Astrocyte (in vitro differentiated cells and primary cell): Measurements from ENCODE around the gene CDK5RAP2.

Experiments
- CTCF ChIP-seq: IDR thresholded peaks from 2 replicates; pipeline ENCODE4 v1.5.1; 2011; ENCODE audit warnings: low read depth, mild to moderate bottlenecking, inconsistent platforms, low read length, moderate library complexity; ENCODE audit not compliant: insufficient read depth
- EZH2 ChIP-seq: IDR thresholded peaks from 2 replicates; pipeline ENCODE4 v1.6.1; 2012; ENCODE audit warnings: mild to moderate bottlenecking, low read length, inconsistent platforms; ENCODE audit not compliant: insufficient read depth

DNA sequence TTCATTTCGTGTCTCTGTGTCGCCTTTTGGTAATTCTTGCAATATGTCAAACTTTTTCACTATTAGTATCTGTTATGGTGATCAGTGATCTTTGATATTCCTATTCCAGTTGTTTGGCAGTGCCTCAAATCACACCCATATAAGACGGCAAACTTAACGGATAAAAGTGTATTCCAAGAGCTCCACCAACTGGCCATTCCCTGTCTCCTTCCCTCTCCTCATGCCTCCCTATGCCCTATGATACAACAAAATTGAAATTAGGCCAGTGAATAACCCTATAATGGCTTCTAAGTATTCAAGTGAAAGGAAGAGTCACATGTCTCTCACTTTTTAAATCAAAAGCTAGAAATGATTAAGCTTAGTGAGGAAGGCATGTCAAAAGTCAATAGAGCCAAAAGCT, 74.8 kb downstream of the CDK5RAP2 start:
- no peak for TF ChIP-seq EZH2
- no peak for TF ChIP-seq CTCF
